GM13976 (cell line): ENCODE data around the gene MON2.

ENCODE experiments used
- DNase-seq: peaks from one replicate; pipeline ENCODE4 v3.0.0; 2012; ENCODE audit warnings: low spot score
- in situ Hi-C: fragments of 300-500 bp; cut with MboI; formaldehyde crosslinking; loops from one replicate; pipeline ENCODE4 v1.12.0; 2022; ENCODE audit warnings: low sequenced_read_pairs, mixed read lengths, inconsistent platforms; ENCODE audit not compliant: unreplicated experiment
- TF ChIP-seq, protein P1 (sequence below): IDR thresholded peaks from 2 replicates; pipeline ENCODE4 v1.5.1; 2012; ENCODE audit warnings: borderline replicate concordance, mild to moderate bottlenecking; ENCODE audit not compliant: insufficient read depth; ENCODE audit errors: extremely low read depth, missing control alignments, control extremely low read depth

MON2 gene

DNA sequence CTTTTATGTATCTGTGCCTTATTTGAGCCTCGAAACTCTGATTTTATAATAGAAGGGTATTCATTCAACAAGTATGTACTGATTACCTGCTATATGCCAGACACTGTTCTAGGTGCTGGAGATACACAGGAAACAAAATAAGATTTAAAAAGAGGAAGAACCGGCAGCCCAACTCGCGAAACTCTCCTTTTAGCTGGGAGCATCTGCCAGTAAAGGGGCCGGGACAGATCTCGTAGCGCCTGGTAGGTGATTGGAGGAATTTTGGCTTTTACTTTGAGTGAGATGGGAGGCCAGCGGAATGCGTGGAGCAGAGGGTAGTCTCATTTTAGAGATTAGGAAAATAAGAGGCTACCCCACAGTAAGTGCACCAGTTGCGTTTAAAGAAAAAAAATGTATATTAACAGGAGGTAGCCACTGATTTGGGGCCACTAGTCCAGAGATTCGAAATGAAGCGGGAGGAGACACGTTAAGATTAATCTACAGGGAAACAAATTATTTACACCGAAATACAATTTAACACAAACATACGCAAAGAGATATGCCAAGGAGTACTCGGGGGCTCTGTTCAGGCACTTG, 520 bp upstream of the MON2 start:
- TF ChIP-seq, protein P1, sequence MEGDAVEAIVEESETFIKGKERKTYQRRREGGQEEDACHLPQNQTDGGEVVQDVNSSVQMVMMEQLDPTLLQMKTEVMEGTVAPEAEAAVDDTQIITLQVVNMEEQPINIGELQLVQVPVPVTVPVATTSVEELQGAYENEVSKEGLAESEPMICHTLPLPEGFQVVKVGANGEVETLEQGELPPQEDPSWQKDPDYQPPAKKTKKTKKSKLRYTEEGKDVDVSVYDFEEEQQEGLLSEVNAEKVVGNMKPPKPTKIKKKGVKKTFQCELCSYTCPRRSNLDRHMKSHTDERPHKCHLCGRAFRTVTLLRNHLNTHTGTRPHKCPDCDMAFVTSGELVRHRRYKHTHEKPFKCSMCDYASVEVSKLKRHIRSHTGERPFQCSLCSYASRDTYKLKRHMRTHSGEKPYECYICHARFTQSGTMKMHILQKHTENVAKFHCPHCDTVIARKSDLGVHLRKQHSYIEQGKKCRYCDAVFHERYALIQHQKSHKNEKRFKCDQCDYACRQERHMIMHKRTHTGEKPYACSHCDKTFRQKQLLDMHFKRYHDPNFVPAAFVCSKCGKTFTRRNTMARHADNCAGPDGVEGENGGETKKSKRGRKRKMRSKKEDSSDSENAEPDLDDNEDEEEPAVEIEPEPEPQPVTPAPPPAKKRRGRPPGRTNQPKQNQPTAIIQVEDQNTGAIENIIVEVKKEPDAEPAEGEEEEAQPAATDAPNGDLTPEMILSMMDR = no peak
- DNase-seq = peak; percentile 53
- in situ Hi-C loops = no loop called here

DNA sequence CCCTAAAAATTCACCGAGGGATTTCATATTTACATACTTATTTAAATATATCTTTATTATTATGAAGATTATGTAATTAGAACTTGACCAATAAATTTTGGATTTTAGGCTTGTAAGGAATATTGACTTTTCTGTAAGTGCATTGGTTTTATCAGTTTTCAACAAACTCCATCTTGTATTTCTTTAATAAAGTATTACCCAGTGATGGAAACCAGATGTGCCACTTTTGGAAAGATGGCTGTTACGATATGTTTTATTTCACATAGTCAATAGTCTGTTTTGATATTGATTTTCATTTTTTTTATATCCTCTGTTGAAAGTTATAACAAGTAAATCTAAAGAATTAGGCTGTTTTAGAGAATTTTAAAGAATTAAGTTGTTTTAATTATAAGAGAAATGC, 1.8 kb downstream of the MON2 start:
- TF ChIP-seq, protein P1 = no peak
- DNase-seq = no peak
- in situ Hi-C loops = no loop called here

DNA sequence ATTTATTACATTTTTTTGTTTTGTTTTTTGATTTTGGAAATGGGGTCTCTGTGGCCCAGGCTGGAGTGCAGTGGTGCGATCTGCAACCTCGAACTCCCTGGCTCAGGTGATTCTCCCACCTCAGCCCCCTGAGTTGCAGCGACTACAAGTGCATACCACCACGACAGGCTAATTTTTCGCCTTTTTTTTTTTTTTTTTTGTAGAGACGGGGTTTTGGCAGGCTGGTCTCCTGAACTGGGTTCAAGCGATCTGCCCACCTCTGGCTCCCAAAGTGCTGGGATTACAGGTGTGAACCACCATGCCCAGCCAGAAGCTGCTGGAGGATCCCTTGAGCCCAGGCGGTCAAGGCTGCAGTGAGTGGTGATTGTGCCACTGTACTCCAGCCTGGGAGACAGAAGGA, 2.3 kb downstream of the MON2 start:
- DNase-seq = no peak
- in situ Hi-C loops = no loop called here
- TF ChIP-seq, protein P1 = no peak

DNA sequence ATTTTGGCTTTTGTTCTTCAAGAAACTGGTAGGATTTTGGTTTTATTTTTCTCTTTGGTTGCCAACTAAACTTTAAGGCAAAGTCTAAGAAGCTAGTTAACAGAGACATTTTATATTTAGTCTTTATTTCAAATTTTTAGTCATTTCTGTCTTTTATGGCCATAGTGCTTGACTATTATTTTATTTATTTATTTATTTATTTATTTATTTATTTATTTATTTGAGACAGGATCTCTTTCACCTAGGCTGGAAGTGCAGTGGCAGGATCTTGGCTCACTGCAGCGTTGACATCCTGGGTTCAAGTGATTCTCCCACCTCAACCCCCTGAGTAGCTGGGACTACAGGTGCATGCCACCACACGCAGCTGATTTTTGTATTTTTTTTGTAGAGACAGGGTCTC, 3.1 kb downstream of the MON2 start:
- TF ChIP-seq, protein P1 = no peak
- no peak for DNase-seq
- in situ Hi-C loops = no loop called here

DNA sequence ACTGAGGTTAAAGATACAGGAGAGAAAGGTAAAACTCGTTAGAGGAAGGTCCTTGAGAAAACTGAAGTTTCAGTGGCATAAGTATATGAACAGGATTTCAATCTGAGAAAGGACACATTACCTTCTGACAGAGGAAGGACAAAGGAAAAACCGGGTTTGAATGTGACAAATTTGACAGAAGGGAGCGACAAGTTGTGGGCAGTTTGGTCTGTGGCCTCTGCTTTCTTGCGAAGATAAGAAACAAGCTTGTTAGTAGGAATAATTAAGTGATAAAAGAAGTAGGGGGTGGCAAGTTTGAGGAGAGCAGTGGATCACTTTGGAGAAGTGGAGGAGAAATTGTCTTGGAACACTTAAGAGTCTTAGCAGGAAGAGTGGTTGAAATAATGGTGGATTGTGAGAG, 5.1 kb downstream of the MON2 start:
- TF ChIP-seq, protein P1 = no peak
- in situ Hi-C loops = no loop called here
- no peak for DNase-seq

DNA sequence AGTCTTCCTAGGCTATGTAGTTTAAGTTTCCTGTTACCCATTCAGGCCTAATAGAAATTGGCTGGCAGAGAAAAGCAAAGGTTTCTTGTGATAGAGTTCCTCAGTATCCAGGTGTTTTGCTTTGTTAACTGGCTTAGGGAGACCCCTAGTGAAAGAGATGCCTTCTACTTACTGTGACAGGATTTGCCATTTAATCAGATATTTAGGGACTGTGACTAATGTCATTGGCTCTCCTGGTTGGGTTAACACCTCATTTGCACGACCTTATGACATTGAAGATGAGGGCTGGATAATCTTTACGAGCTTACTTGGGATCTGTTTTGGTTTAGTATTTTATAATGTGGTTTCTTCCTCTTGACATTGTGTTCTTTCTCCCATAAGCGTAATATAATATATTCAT, 5.8 kb downstream of the MON2 start:
- TF ChIP-seq, protein P1 = no peak

More for the DNA sequence above, 5.8 kb downstream of the MON2 start:
- in situ Hi-C loops = no loop called here
- no peak for DNase-seq
